HepG2 (cell line): ENCODE results near the gene KAT6B. TPM values are rescaled to one million over a fixed set of nuclear protein-coding genes. Genes with fewer than 3 reads are reported as not detected.

ENCODE experiments used
- BCL6 ChIP-seq: IDR thresholded peaks from 2 replicates; pipeline ENCODE4 v1.6.1; 2016; ENCODE audit warnings: missing genetic modification reagents, missing compliant biosample characterization
- FOXJ3 ChIP-seq: sonication (generic); formaldehyde crosslinking; IDR thresholded peaks from 2 replicates; pipeline ENCODE4 v1.4.0; 2020; ENCODE audit warnings: missing genetic modification reagents, mild to moderate bottlenecking, borderline replicate concordance
- GFI1 ChIP-seq: sonication (generic); formaldehyde crosslinking; IDR thresholded peaks from 2 replicates; pipeline ENCODE4 v1.5.0; 2020; ENCODE audit warnings: missing genetic modification reagents, mild to moderate bottlenecking, borderline replicate concordance
- HDAC2 ChIP-seq: sonication (generic); formaldehyde crosslinking; IDR thresholded peaks from 2 replicates; pipeline ENCODE4 v1.4.0; 2020; ENCODE audit warnings: missing genetic modification reagents
- IKZF4 ChIP-seq: sonication (generic); formaldehyde crosslinking; IDR thresholded peaks from 2 replicates; pipeline ENCODE4 v1.5.1; 2020; ENCODE audit warnings: borderline replicate concordance, mild to moderate bottlenecking, low read depth, missing genetic modification reagents; ENCODE audit errors: not compliant biosample characterization
- NCOA5 ChIP-seq: sonication (generic); formaldehyde crosslinking; IDR thresholded peaks from 2 replicates; pipeline ENCODE4 v1.4.0; 2020; ENCODE audit warnings: missing genetic modification reagents
- NFIC ChIP-seq: IDR thresholded peaks from 2 replicates; pipeline ENCODE4 v1.6.1; 2012; ENCODE audit warnings: mild to moderate bottlenecking, low read length, inconsistent platforms
- NR1H2 ChIP-seq: sonication (generic); formaldehyde crosslinking; IDR thresholded peaks from 2 replicates; pipeline ENCODE4 v1.8.1; 2022; ENCODE audit warnings: low read depth, missing genetic modification reagents, borderline replicate concordance
- PITX1 ChIP-seq: sonication (generic); formaldehyde crosslinking; IDR thresholded peaks from 2 replicates; pipeline ENCODE4 v1.5.1; 2020; ENCODE audit warnings: mild to moderate bottlenecking, missing genetic modification reagents
- SUZ12 ChIP-seq: fragments of 150-350 bp; IDR thresholded peaks from 2 replicates; pipeline ENCODE4 v1.6.1; 2014; ENCODE audit warnings: low read depth, low read length
- SYNCRIP ChIP-seq: fragments of 200-400 bp; formaldehyde crosslinking; IDR thresholded peaks from 2 replicates; pipeline ENCODE4 v1.6.1; 2018; ENCODE audit warnings: mild to moderate bottlenecking, low read depth, low read length; ENCODE audit not compliant: insufficient read depth
- TCF7L2 ChIP-seq: IDR thresholded peaks from 2 replicates; pipeline ENCODE4 v1.6.1; 2011; ENCODE audit warnings: mild to moderate bottlenecking, low read depth, low read length, moderate library complexity
- TOPORS ChIP-seq: sonication (generic); formaldehyde crosslinking; IDR thresholded peaks from 2 replicates; pipeline ENCODE4 v1.8.0; 2023; ENCODE audit warnings: mild to moderate bottlenecking, missing genetic modification reagents
- YY1 ChIP-seq: IDR thresholded peaks from 2 replicates; pipeline ENCODE4 v1.6.1; 2011; ENCODE audit warnings: low read length, low read depth, moderate library complexity, mild to moderate bottlenecking; ENCODE audit not compliant: insufficient read depth, insufficient replicate concordance
- ZMYM2 ChIP-seq: sonication (generic); formaldehyde crosslinking; IDR thresholded peaks from 2 replicates; pipeline ENCODE4 v1.8.0; 2022; ENCODE audit warnings: mild to moderate bottlenecking, missing genetic modification reagents
- ZNF501 ChIP-seq: sonication (generic); formaldehyde crosslinking; IDR thresholded peaks from 2 replicates; pipeline ENCODE4 v1.5.1; 2020; ENCODE audit warnings: mild to moderate bottlenecking, moderate library complexity, missing genetic modification reagents
- ZNF878 ChIP-seq: sonication (generic); formaldehyde crosslinking; IDR thresholded peaks from 2 replicates; pipeline ENCODE4 v1.8.1; 2023; ENCODE audit warnings: mild to moderate bottlenecking, missing genetic modification reagents, moderate library complexity
- polyA plus RNA-seq, 8 experiments: library from polyadenylated mRNA; depleted of rRNA in 3 of 8; stranded (reverse) in 7 of 8; unstranded in 1 of 8; fragments of >200 nt; fragmentation: Illumina TruSeq in 4 of 8; extraction: Trizol in 4 of 8; gene quantifications; 2 replicates each; pipeline versions ENCODE4 v1.2.1 to v1.2.3, GENCODE V29; 2011 to 2016; ENCODE audit warnings: low read depth in 4 of 8, missing spikeins in 1 of 8, mixed read lengths in 1 of 8; ENCODE audit not compliant: insufficient read depth in 1 of 8
- total RNA-seq, 5 experiments: library from RNA; depleted of rRNA; stranded (reverse); fragments of >200 nt; fragmentation: Illumina TruSeq; extraction: Trizol; gene quantifications; 2 replicates each; pipeline ENCODE4 v1.2.3, GENCODE V29; 2016; ENCODE audit warnings: low read depth in 1 of 5
- TF ChIP-seq, protein P1 (sequence below): sonication (generic); formaldehyde crosslinking; IDR thresholded peaks from 2 replicates; pipeline ENCODE4 v1.4.0; 2020; ENCODE audit warnings: mild to moderate bottlenecking, missing genetic modification reagents, borderline replicate concordance
- TF ChIP-seq, protein P2 (sequence below): sonication (generic); formaldehyde crosslinking; IDR thresholded peaks from 2 replicates; pipeline ENCODE4 v1.4.0; 2020; ENCODE audit warnings: mild to moderate bottlenecking, missing genetic modification reagents
- TF ChIP-seq, protein P3 (sequence below): sonication (generic); formaldehyde crosslinking; IDR thresholded peaks from 2 replicates; pipeline ENCODE4 v1.5.0; 2020; ENCODE audit warnings: missing genetic modification reagents
- TF ChIP-seq, protein P4 (sequence below): sonication (generic); formaldehyde crosslinking; IDR thresholded peaks from 2 replicates; pipeline ENCODE4 v1.4.0; 2020; ENCODE audit warnings: mild to moderate bottlenecking, low read depth, missing genetic modification reagents
- TF ChIP-seq, protein P5 (sequence below): sonication (generic); formaldehyde crosslinking; IDR thresholded peaks from 2 replicates; pipeline ENCODE4 v1.5.1; 2020; ENCODE audit warnings: mild to moderate bottlenecking, missing genetic modification reagents, moderate library complexity

Gene KAT6B
- total and polyA plus RNA-seq, 2 of the 13 experiments (the other 11 are each of a cell fraction or from before 2014, with no cell fraction given): 3.0 to 9.5 TPM

DNA sequence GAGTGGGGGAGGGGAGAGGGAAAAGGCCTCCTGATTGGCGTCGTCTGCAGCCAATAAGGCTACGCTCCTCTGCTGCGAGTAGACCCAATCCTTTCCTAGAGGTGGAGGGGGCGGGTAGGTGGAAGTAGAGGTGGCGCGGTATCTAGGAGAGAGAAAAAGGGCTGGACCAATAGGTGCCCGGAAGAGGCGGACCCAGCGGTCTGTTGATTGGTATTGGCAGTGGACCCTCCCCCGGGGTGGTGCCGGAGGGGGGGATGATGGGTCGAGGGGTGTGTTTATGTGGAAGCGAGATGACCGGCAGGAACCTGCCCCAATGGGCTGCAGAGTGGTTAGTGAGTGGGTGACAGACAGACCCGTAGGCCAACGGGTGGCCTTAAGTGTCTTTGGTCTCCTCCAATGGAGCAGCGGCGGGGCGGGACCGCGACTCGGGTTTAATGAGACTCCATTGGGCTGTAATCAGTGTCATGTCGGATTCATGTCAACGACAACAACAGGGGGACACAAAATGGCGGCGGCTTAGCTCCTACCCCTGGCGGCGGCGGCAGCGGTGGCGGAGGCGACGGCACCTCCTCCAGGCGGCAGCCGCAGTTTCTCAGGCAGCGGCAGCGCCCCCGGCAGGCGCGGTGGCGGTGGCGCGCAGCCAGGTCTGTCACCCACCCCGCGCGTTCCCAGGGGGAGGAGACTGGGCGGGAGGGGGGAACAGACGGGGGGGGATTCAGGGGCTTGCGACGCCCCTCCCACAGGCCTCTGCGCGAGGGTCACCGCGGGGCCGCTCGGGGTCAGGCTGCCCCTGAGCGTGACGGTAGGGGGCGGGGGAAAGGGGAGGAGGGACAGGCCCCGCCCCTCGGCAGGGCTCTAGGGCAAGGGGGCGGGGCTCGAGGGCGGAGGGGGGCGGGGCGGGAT lies at the start of gene KAT6B (continued):
- TF ChIP-seq, protein P1, sequence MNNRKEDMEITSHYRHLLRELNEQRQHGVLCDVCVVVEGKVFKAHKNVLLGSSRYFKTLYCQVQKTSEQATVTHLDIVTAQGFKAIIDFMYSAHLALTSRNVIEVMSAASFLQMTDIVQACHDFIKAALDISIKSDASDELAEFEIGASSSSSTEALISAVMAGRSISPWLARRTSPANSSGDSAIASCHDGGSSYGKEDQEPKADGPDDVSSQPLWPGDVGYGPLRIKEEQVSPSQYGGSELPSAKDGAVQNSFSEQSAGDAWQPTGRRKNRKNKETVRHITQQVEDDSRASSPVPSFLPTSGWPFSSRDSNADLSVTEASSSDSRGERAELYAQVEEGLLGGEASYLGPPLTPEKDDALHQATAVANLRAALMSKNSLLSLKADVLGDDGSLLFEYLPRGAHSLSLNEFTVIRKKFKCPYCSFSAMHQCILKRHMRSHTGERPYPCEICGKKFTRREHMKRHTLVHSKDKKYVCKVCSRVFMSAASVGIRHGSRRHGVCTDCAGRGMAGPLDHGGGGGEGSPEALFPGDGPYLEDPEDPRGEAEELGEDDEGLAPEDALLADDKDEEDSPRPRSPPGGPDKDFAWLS (CRISPR knock-in tag): no peak
- peak; percentile 96 for TF ChIP-seq YY1
- TF ChIP-seq, protein P2, sequence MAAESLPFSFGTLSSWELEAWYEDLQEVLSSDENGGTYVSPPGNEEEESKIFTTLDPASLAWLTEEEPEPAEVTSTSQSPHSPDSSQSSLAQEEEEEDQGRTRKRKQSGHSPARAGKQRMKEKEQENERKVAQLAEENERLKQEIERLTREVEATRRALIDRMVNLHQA (CRISPR knock-in tag): no peak
- no peak for TF ChIP-seq FOXJ3 (CRISPR knock-in tag)
- TF ChIP-seq, protein P3, sequence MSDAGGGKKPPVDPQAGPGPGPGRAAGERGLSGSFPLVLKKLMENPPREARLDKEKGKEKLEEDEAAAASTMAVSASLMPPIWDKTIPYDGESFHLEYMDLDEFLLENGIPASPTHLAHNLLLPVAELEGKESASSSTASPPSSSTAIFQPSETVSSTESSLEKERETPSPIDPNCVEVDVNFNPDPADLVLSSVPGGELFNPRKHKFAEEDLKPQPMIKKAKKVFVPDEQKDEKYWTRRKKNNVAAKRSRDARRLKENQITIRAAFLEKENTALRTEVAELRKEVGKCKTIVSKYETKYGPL (CRISPR knock-in tag): no peak
- no peak for TF ChIP-seq ZMYM2 (CRISPR knock-in tag)
- TF ChIP-seq GFI1 (CRISPR knock-in tag): 0 out of 2 replicates have a peak, but pooled peaks have one; percentile 8
- TF ChIP-seq, protein P4, sequence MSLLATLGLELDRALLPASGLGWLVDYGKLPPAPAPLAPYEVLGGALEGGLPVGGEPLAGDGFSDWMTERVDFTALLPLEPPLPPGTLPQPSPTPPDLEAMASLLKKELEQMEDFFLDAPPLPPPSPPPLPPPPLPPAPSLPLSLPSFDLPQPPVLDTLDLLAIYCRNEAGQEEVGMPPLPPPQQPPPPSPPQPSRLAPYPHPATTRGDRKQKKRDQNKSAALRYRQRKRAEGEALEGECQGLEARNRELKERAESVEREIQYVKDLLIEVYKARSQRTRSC (CRISPR knock-in tag): no peak
- TF ChIP-seq NFIC: no peak
- no peak for TF ChIP-seq SUZ12
- no peak for TF ChIP-seq ZNF501 (CRISPR knock-in tag)
- TF ChIP-seq SYNCRIP: no peak
- TF ChIP-seq, protein P5, sequence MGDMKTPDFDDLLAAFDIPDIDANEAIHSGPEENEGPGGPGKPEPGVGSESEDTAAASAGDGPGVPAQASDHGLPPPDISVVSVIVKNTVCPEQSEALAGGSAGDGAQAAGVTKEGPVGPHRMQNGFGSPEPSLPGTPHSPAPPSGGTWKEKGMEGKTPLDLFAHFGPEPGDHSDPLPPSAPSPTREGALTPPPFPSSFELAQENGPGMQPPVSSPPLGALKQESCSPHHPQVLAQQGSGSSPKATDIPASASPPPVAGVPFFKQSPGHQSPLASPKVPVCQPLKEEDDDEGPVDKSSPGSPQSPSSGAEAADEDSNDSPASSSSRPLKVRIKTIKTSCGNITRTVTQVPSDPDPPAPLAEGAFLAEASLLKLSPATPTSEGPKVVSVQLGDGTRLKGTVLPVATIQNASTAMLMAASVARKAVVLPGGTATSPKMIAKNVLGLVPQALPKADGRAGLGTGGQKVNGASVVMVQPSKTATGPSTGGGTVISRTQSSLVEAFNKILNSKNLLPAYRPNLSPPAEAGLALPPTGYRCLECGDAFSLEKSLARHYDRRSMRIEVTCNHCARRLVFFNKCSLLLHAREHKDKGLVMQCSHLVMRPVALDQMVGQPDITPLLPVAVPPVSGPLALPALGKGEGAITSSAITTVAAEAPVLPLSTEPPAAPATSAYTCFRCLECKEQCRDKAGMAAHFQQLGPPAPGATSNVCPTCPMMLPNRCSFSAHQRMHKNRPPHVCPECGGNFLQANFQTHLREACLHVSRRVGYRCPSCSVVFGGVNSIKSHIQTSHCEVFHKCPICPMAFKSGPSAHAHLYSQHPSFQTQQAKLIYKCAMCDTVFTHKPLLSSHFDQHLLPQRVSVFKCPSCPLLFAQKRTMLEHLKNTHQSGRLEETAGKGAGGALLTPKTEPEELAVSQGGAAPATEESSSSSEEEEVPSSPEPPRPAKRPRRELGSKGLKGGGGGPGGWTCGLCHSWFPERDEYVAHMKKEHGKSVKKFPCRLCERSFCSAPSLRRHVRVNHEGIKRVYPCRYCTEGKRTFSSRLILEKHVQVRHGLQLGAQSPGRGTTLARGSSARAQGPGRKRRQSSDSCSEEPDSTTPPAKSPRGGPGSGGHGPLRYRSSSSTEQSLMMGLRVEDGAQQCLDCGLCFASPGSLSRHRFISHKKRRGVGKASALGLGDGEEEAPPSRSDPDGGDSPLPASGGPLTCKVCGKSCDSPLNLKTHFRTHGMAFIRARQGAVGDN (CRISPR knock-in tag): peak; percentile 62
- no peak for TF ChIP-seq BCL6 (CRISPR knock-in tag)
- no peak for TF ChIP-seq PITX1 (CRISPR knock-in tag)
- TF ChIP-seq IKZF4: no peak
- no peak for TF ChIP-seq TCF7L2
- TF ChIP-seq NR1H2 (CRISPR knock-in tag): no peak
- TF ChIP-seq NCOA5 (CRISPR knock-in tag): no peak
- TF ChIP-seq TOPORS: no peak
- TF ChIP-seq HDAC2 (CRISPR knock-in tag): no peak
- no peak for TF ChIP-seq ZNF878 (CRISPR knock-in tag)
